ENCODE results near the gene BARX2. TPM values are rescaled to one million over a fixed set of nuclear protein-coding genes. Genes with fewer than 3 reads are reported as not detected.

Gene BARX2
- polyA plus RNA-seq, 4 donors = 6.1 to 19.5 (median 15.5) TPM

- peaks cover 0 to 5% (median 0%) of the 10 kb centered on the region in 3 donors for H3K36me3 ChIP-seq (ENCODE audit: control insufficient read depth in 3 of 3, insufficient read depth in 2 of 3, low read depth in 1 of 3, low read length in 3 of 3)
- H3K9me3 ChIP-seq (ENCODE audit: control insufficient read depth in 2 of 2, insufficient read depth in 1 of 2, low read depth in 1 of 2, low read length in 1 of 2) = peaks cover 0 to 3% of the 10 kb centered on the region in 2 donors
- no peaks in the 10 kb centered on the region for H3K27me3 ChIP-seq (ENCODE audit: control insufficient read depth in 3 of 3, insufficient read depth in 3 of 3, low read length in 3 of 3)
- no peak overlapping the region for H3K4me3 ChIP-seq (ENCODE audit: low read depth in 1 of 3, low read length in 3 of 3)
- H3K4me1 ChIP-seq (ENCODE audit: control insufficient read depth in 3 of 3, insufficient read depth in 2 of 3, low read depth in 1 of 3, low read length in 2 of 3) = peaks cover 0 to 12% (median 5%) of the 10 kb centered on the region in 3 donors
- 52 to 82% (median 76%) methylated on average over 6 of the region's 6 CpGs for WGBS, 3 donors
- no peak for DNase-seq
- no peak for FAIRE-seq
- H3K27ac ChIP-seq (ENCODE audit: low read depth in 1 of 3, low read length in 2 of 3) = no peak overlapping the region
Measured at GRCh38 chr11:129453293-129453721, 77.7 kb downstream of the BARX2 start.

GRCh38 chr11:129455101-129455500, 79.5 kb downstream of the BARX2 start:
- WGBS, 3 donors = 90 to 96% (median 95%) methylated on average over 4 of the region's 4 CpGs

DNA sequence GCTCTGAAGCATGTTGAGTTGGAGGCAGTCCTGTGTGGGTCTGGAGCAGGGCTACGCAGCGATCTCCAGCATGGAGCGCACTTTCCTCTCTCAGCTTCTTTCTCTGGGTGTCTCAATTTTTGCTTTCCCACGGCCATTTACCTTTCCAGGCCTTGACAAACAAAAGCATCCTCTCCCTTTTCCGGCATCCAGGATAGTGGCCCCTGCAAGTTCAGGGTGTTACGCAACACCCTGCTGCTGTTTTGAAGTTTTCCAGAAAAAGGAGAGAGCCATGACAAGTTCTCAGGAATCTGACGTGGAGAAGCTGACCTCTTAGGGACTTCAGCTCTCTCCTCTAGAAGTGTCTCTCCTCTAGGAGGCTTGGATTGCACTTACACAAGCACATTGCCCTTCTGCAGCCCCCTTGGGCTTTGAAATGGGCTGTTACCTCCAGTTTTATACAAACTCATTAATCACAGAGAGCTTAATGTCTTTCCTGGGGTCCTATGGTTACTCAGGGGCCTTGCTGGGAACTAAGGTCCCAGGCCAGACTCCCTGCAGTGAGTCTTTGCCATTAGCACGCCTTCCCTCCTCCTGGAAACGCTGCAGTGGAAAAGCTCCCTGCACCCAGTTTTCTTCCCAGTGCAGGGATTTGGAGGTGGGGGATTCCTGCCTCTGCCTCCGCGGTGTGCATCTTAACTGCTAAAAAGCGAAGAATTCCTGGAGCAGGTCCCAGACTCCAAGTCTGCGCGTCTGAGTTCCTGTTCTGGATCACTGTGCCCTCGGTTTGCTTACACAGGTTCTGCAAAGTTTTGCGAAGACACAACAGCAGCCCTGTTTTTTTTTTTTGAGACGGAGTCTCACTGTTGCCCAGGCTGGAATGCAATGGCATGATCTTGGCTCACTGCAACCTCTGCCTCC, 80.4 kb downstream of the BARX2 start:
- FAIRE-seq (no peak), DNase-seq (no peak)
- Histone ChIP-seq H3K4me3 (ENCODE audit: low read depth in 1 of 3, low read length in 3 of 3) (no peak overlapping the region), H3K27ac (ENCODE audit: low read depth in 1 of 3, low read length in 2 of 3) (no peak overlapping the region), H3K27me3 (ENCODE audit: control insufficient read depth in 3 of 3, insufficient read depth in 3 of 3, low read length in 3 of 3) (no peaks in the 10 kb centered on the region), H3K4me1 (ENCODE audit: control insufficient read depth in 3 of 3, insufficient read depth in 2 of 3, low read depth in 1 of 3, low read length in 2 of 3) (peaks cover 0 to 21% (median 5%) of the 10 kb centered on the region in 3 donors), H3K36me3 (ENCODE audit: control insufficient read depth in 3 of 3, insufficient read depth in 2 of 3, low read depth in 1 of 3, low read length in 3 of 3) (peaks cover 0 to 4% (median 0%) of the 10 kb centered on the region in 3 donors), H3K9me3 (ENCODE audit: control insufficient read depth in 2 of 2, insufficient read depth in 1 of 2, low read depth in 1 of 2, low read length in 1 of 2) (no peaks in the 10 kb centered on the region)
- 77 to 92% (median 85%) methylated on average over 17 of the region's 17 CpGs for WGBS, 3 donors

More at GRCh38 chr11:129455101-129455500, 79.5 kb downstream of the BARX2 start:
- Histone ChIP-seq H3K36me3 (ENCODE audit: control insufficient read depth in 3 of 3, insufficient read depth in 2 of 3, low read depth in 1 of 3, low read length in 3 of 3) (peaks cover 0 to 5% (median 0%) of the 10 kb centered on the region in 3 donors), H3K4me3 (ENCODE audit: low read depth in 1 of 3, low read length in 3 of 3) (no peak overlapping the region), H3K4me1 (ENCODE audit: control insufficient read depth in 3 of 3, insufficient read depth in 2 of 3, low read depth in 1 of 3, low read length in 2 of 3) (peaks cover 0 to 21% (median 5%) of the 10 kb centered on the region in 3 donors), H3K27ac (ENCODE audit: low read depth in 1 of 3, low read length in 2 of 3) (no peak overlapping the region), H3K27me3 (ENCODE audit: control insufficient read depth in 3 of 3, insufficient read depth in 3 of 3, low read length in 3 of 3) (no peaks in the 10 kb centered on the region), H3K9me3 (ENCODE audit: control insufficient read depth in 2 of 2, insufficient read depth in 1 of 2, low read depth in 1 of 2, low read length in 1 of 2) (no peaks in the 10 kb centered on the region)
- FAIRE-seq = no peak
- DNase-seq = no peak

DNA sequence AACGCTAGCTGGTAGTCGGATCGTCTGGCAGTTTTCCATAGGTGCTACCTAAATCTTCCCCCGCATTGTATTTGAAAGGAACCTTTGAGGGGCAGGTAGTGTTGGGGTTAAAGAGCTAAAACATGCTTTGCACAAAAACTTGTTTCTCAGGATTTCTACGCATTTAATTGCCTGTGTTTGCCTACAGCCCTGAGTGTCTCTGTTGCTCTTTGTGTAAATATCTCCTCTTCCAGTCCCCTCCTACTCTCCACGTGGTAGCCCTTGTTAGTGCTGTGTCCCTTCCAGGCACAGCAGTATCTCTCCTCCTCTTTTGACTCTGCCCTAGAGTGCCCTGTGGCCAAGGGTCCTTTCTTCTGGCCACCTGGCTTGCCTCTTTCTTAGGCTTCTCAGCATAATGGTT, 81.7 kb downstream of the BARX2 start:
- Histone ChIP-seq H3K9me3 (ENCODE audit: control insufficient read depth in 2 of 2, insufficient read depth in 1 of 2, low read depth in 1 of 2, low read length in 1 of 2) (no peaks in the 10 kb centered on the region), H3K27me3 (ENCODE audit: control insufficient read depth in 3 of 3, insufficient read depth in 3 of 3, low read length in 3 of 3) (no peaks in the 10 kb centered on the region), H3K4me3 (ENCODE audit: low read depth in 1 of 3, low read length in 3 of 3) (no peak overlapping the region), H3K4me1 (ENCODE audit: control insufficient read depth in 3 of 3, insufficient read depth in 2 of 3, low read depth in 1 of 3, low read length in 2 of 3) (peaks cover 0 to 21% (median 5%) of the 10 kb centered on the region in 3 donors), H3K36me3 (ENCODE audit: control insufficient read depth in 3 of 3, insufficient read depth in 2 of 3, low read depth in 1 of 3, low read length in 3 of 3) (no peaks in the 10 kb centered on the region), H3K27ac (ENCODE audit: low read depth in 1 of 3, low read length in 2 of 3) (no peak overlapping the region)
- DNase-seq = peak; percentile 31 to 56
- no peak for FAIRE-seq
- WGBS, 3 donors = 27 to 43% (median 39%) methylated on average over 6 of the region's 6 CpGs

GRCh38 chr11:129458278-129458677, 82.6 kb downstream of the BARX2 start:
- peak in 1 of 2 donors; percentile 9 for DNase-seq
- H3K36me3 ChIP-seq (ENCODE audit: control insufficient read depth in 3 of 3, insufficient read depth in 2 of 3, low read depth in 1 of 3, low read length in 3 of 3) = no peaks in the 10 kb centered on the region
- WGBS, 3 donors = 16 to 52% (median 39%) methylated on average over 3 of the region's 3 CpGs
- no peaks in the 10 kb centered on the region for H3K27me3 ChIP-seq (ENCODE audit: control insufficient read depth in 3 of 3, insufficient read depth in 3 of 3, low read length in 3 of 3)
- H3K27ac ChIP-seq (ENCODE audit: low read depth in 1 of 3, low read length in 2 of 3) = no peak overlapping the region
- H3K9me3 ChIP-seq (ENCODE audit: control insufficient read depth in 2 of 2, insufficient read depth in 1 of 2, low read depth in 1 of 2, low read length in 1 of 2) = no peaks in the 10 kb centered on the region
- H3K4me3 ChIP-seq (ENCODE audit: low read depth in 1 of 3, low read length in 3 of 3) = no peak overlapping the region
- peaks cover 0 to 21% (median 5%) of the 10 kb centered on the region in 3 donors for H3K4me1 ChIP-seq (ENCODE audit: control insufficient read depth in 3 of 3, insufficient read depth in 2 of 3, low read depth in 1 of 3, low read length in 2 of 3)
- FAIRE-seq = no peak

GRCh38 chr11:129458756-129459535, 83.3 kb downstream of the BARX2 start:
- H3K9me3 ChIP-seq (ENCODE audit: control insufficient read depth in 2 of 2, insufficient read depth in 1 of 2, low read depth in 1 of 2, low read length in 1 of 2) = no peaks in the 10 kb centered on the region
- WGBS, 3 donors = 19 to 39% (median 39%) methylated on average over 12 to 13 of the region's 13 CpGs
- peaks cover 0 to 21% (median 5%) of the 10 kb centered on the region in 3 donors for H3K4me1 ChIP-seq (ENCODE audit: control insufficient read depth in 3 of 3, insufficient read depth in 2 of 3, low read depth in 1 of 3, low read length in 2 of 3)
- peak; percentile 16 to 39 for DNase-seq
- FAIRE-seq = no peak
- H3K4me3 ChIP-seq (ENCODE audit: low read depth in 1 of 3, low read length in 3 of 3) = no peak overlapping the region
- no peaks in the 10 kb centered on the region for H3K27me3 ChIP-seq (ENCODE audit: control insufficient read depth in 3 of 3, insufficient read depth in 3 of 3, low read length in 3 of 3)
- no peaks in the 10 kb centered on the region for H3K36me3 ChIP-seq (ENCODE audit: control insufficient read depth in 3 of 3, insufficient read depth in 2 of 3, low read depth in 1 of 3, low read length in 3 of 3)
- no peak overlapping the region for H3K27ac ChIP-seq (ENCODE audit: low read depth in 1 of 3, low read length in 2 of 3)

DNA sequence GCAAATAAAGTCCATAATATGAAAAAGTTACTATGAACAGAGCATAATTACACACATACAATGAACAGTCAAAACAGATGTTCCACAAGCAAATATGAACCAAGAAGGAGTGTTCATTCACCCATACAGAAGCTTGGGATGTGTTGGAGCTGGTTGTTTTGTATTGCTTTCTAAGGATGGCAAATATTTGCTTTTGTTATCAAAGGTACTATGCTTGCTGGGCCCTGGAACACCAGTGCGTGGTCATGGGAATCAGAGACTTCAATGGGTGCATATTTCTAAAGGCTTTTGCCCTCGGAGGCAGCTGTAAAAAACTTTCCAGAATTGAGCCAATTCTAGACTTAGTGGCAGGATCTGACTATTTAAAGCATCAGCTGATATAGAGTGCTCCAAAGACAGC, 85.1 kb downstream of the BARX2 start:
- peak; percentile 24 to 36 for DNase-seq
- no peak overlapping the region for H3K27ac ChIP-seq (ENCODE audit: low read depth in 1 of 3, low read length in 2 of 3)
- no peaks in the 10 kb centered on the region for H3K36me3 ChIP-seq (ENCODE audit: control insufficient read depth in 3 of 3, insufficient read depth in 2 of 3, low read depth in 1 of 3, low read length in 3 of 3)
- H3K27me3 ChIP-seq (ENCODE audit: control insufficient read depth in 3 of 3, insufficient read depth in 3 of 3, low read length in 3 of 3) = no peaks in the 10 kb centered on the region
- FAIRE-seq = no peak
- no peak overlapping the region for H3K4me3 ChIP-seq (ENCODE audit: low read depth in 1 of 3, low read length in 3 of 3)
- peaks cover 0 to 21% (median 5%) of the 10 kb centered on the region in 3 donors for H3K4me1 ChIP-seq (ENCODE audit: control insufficient read depth in 3 of 3, insufficient read depth in 2 of 3, low read depth in 1 of 3, low read length in 2 of 3)
- no peaks in the 10 kb centered on the region for H3K9me3 ChIP-seq (ENCODE audit: control insufficient read depth in 2 of 2, insufficient read depth in 1 of 2, low read depth in 1 of 2, low read length in 1 of 2)
- WGBS, 3 donors = 18 to 55% (median 29%) methylated on average over 2 of the region's 2 CpGs

DNA sequence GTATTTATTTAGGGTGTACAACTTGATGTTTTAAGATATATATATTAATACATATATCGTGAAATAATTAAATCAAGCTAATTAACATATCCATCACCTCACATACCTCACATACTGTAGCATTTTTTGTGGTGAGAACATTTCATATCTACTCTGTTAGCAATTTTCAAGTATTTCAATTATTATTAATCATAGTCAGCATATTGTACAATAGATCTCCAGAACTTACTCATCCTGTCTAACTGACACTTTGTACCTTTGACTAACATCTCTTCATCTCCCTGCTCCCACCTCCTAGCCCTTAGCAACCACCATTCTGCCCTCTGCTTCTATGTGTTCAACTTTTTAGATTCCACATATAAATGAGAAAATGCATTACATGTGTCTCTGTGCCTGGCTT, 108.4 kb downstream of the BARX2 start:
- no peak overlapping the region for H3K27ac ChIP-seq (ENCODE audit: low read depth in 1 of 3, low read length in 2 of 3)
- H3K4me3 ChIP-seq (ENCODE audit: low read depth in 1 of 3, low read length in 3 of 3) = no peak overlapping the region
- WGBS, 3 donors = 86 to 93% (median 88%) methylated on average over 1 of the region's 1 CpG
- H3K27me3 ChIP-seq (ENCODE audit: control insufficient read depth in 3 of 3, insufficient read depth in 3 of 3, low read length in 3 of 3) = peaks cover 0 to 3% (median 0%) of the 10 kb centered on the region in 3 donors
- H3K4me1 ChIP-seq (ENCODE audit: control insufficient read depth in 3 of 3, insufficient read depth in 2 of 3, low read depth in 1 of 3, low read length in 2 of 3) = no peaks in the 10 kb centered on the region
- no peaks in the 10 kb centered on the region for H3K9me3 ChIP-seq (ENCODE audit: control insufficient read depth in 2 of 2, insufficient read depth in 1 of 2, low read depth in 1 of 2, low read length in 1 of 2)
- FAIRE-seq (no peak), DNase-seq (no peak)
- H3K36me3 ChIP-seq (ENCODE audit: control insufficient read depth in 3 of 3, insufficient read depth in 2 of 3, low read depth in 1 of 3, low read length in 3 of 3) = no peaks in the 10 kb centered on the region

All from small intestine (tissue), 7 donors.